ENCODE results near the gene RAMP2.
A peak's percentile ranks its signal among the peaks of the same experiment; 100 is the strongest.
"Not testable (repeated sequence)": the region's sequence is repeated elsewhere in the genome, so short reads cannot be mapped to it uniquely, and the experiment has no call there.

RAMP2 gene

DNA sequence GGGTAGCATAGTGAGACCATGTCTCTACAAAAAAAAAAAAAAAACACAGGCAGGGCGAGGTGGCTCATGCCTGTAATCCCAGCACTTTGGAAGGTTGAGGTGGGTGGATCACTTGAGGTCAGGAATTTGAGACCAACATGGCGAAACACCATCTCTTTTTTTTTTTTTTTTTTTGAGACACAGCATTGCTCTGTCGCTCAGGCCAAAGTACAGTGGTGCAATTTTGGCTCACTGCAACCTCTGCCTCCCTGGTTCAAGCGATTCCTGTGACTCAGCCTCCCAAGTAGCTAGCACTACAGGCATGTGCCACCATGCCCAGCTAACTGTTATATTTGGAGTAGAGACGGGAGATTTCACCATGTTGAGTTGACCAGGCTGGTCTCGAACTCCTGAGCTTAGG lies 5.1 kb downstream of the RAMP2 start:
- DNase-seq (ENCODE audit: low read depth, low spot score): no peak
- no peak overlapping the region for H3K4me3 ChIP-seq (ENCODE audit: low read length)

DNA sequence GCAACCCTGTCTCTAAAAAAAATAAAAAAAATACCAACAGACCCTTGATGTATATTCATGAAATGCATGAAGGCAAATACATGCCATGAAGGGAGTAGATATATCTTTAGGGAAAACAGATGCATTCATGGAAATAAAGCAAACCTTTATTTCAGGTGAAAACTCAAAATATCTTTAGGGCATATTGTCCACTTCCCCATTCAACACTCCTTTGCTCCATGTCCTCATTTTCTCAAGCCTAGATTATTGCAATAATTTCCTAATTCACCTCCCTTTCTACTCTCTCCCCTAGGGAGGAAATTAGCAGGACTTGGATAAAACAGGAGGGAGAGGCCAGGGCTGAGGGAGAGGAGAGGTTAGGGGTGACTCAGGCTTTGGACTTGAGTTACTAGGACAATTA lies 6.5 kb downstream of the RAMP2 start:
- no peak for DNase-seq (ENCODE audit: low read depth, low spot score)
- H3K4me3 ChIP-seq (ENCODE audit: low read length): no peak overlapping the region

DNA sequence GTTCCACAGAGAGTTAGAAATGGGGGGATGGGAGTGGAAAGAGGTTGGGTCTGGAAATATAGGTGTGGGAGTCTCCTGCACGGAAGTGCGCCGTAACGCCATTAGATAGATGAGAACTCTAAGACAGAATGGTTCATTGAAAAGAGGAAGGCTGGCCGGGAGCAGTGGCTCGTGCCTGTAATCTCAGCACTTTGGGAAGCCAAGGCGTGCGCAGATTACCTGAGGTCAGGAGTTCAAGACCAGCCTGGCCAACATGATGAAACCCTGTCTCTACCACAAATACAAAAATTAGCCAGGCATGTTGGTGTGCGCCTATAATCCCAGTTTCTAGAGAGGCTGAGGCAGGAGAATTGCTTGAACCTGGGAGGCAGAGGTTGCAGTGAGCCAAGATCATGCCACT lies 7.0 kb downstream of the RAMP2 start:
- H3K4me3 ChIP-seq (ENCODE audit: low read length); DNase-seq (ENCODE audit: low read depth, low spot score): not testable (repeated sequence)

DNA sequence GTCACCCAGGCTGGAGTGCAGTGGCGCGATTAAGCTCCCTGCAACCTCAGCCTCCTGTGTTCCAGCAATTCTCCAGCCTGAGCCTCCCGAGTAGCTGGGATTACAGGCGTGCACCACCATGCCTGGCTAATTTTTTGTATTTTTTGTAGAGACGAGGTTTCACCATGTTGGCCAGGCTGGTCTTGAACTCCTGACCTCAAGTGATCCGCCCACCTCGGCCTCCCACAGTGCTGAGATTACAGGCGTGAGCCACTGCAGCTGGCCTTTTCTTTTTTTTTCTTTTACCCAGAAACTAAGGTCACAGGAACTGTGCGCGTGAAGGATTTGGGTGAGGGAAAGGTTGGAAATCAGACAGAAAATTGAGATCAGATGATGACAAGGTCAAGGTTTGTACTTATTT lies 8.9 kb downstream of the RAMP2 start:
- H3K4me3 ChIP-seq (ENCODE audit: low read length); DNase-seq (ENCODE audit: low read depth, low spot score): not testable (repeated sequence)

DNA sequence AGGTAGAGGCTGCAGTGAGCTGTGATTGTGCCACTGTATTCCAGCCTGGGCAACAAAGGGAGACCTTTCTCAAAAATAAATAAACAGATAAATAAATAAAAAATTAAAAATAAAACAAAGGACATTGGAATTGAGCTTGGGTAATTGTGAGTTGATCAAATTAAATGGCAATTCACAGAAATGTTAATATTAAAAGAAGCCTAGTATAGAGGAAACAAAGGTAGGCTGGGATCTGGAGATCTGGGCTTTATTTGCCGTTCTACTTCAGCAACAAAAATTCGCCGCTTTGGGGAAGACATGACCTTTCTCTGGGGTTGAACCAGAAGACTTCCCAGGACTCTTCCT lies 11.9 kb downstream of the RAMP2 start:
- peak overlapping the region; percentile 99 for H3K4me3 ChIP-seq (ENCODE audit: low read length)
- no peak for DNase-seq (ENCODE audit: low read depth, low spot score)

DNA sequence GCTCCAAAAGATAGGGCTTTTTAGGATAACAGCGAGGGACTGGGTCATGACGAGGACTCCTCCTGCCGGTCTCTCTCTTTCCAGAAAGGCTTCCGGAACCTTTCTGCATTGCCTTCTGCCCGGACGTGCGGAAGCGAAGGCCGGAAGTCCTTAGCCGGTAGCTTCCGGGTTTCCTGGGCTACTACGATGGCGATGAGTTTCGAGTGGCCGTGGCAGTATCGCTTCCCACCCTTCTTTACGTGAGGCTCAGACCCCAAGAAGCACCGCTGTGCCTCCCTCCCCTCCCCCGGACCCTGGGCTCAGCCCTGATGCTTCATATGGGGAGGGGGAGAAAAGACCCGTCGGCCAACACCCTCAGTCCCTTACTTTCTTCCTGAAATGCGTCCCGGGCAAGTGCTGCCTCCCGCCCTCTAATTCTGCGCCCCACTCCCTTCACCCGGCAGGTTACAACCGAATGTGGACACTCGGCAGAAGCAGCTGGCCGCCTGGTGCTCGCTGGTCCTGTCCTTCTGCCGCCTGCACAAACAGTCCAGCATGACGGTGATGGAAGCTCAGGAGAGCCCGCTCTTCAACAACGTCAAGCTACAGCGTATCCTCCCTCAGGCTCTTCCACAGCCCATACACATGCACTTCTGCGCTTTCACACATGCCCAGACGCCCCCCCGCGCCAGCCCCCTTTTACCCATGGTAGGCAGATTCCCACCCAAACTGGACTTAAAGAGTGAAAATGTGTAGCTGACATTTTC lies 12.4 kb downstream of the RAMP2 start, which contains the start of gene VPS25:
Gene VPS25, plus strand, starts transcription at position 160 of the 746 bp plus-strand sequence. Its CDS starts 27 bp downstream, at position 187.
- H3K4me3 ChIP-seq (ENCODE audit: low read length): peak within 1 kb of the TSS; percentile 99
- DNase-seq (ENCODE audit: low read depth, low spot score): peak; percentile 74

DNA sequence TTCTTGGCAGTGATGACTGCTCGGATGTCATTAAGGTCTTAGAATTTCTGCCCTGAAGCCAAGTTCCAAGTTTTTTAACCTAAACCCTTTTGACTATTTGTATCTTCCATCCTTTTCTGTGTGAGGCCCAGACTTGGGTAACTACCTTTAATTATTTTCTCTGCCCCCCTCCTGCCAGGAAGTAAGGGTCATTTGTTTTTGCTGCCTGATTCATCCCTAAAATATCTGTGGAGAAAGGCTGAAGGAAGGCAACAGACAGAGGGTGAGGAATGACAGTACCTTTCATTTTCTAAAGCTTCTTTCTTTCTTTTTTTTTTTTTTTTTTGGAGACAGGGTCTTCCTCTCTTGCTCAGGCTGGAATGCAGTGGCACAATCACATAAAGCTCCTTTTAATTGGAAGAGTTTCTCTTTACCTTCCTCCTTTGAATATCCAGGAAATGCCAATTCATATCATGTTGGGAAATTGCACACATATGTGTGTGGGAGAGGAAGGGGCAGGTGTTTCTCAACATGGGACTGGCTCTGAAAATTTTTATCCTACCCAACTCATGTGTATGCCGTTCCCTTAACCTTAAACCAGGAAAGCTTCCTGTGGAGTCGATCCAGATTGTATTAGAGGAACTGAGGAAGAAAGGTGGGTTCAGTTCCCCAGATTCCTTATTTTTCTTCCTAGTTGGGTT lies 13.2 kb downstream of the RAMP2 start:
- H3K4me3 ChIP-seq (ENCODE audit: low read length): peak overlapping the region; percentile 99
- DNase-seq (ENCODE audit: low read depth, low spot score): no peak

DNA sequence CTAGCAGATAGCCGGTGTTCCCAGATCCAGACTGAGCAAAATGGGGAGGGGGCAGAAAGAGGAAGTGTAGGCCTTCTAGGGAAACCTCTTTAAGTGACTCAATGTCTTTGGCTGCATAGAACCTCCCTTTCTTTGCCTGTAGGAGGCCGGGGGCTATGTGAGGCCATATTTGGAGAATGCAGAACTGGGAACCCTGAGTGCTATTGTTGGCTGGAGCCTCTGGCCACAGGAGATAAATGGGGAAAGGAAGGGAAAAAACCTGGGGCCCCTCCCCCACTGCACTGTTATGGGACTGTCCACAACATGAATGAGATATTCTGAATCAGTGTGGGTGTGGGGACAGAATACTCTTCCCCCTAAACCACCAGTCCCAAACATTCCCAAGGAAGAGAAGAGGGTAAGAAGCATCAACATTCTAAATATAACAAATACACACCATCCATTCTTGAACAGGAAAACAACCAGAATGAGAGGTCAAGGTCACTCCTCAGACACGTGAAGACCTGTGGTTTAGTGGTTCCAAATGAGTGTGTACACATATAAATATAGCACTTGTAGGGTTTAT lies 14.6 kb downstream of the RAMP2 start:
- DNase-seq (ENCODE audit: low read depth, low spot score): no peak
- H3K4me3 ChIP-seq (ENCODE audit: low read length): no peak overlapping the region

DNA sequence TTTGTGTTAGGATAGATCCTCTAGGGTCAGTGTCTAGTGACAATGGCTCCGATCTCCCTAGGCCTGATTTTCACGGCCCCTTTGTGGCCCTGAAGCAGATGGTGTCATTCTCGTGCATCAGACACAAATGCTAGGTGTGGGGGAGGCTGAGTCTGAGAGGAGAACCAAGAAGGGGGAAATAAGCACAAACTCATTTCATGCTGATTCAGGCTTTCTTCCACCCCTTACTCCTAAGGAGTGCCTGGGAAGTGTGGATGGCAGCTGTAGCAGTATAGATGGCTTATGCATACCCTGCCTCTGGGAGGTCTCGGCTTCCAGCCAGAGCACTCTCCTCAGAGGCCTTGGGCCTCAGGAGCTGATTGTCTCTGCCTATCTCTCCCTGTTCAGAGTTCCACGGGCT lies 17.5 kb downstream of the RAMP2 start:
- DNase-seq (ENCODE audit: low read depth, low spot score): no peak
- H3K4me3 ChIP-seq (ENCODE audit: low read length): no peak overlapping the region

DNA sequence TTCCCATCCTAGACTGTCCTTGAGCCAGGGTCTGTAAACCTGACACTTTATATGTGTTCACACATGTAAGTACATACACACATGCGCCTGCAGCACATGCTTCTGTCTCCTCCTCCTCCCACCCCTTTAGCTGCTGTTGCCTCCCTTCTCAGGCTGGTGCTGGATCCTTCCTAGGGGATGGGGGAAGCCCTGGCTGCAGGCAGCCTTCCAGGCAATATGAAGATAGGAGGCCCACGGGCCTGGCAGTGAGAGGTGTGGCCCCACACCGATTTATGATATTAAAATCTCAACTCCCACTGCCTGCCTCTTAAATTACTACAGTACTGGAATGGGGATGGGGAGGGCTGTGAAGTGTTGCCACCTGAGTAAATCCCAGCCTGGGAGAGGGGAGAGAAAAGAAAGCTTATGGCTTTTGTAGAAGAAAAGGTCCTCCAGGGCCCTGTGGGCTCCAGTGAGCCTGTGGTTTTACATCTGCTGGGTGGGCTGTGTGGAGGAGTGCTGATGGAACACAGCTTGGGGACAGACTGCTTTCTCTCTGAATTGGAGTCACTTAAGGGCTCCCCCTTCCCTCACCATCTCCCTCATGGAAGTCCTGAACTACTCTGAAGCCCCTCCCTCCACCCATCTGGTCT lies 18.4 kb downstream of the RAMP2 start:
- no peak overlapping the region for H3K4me3 ChIP-seq (ENCODE audit: low read length)
- no peak for DNase-seq (ENCODE audit: low read depth, low spot score)

DNA sequence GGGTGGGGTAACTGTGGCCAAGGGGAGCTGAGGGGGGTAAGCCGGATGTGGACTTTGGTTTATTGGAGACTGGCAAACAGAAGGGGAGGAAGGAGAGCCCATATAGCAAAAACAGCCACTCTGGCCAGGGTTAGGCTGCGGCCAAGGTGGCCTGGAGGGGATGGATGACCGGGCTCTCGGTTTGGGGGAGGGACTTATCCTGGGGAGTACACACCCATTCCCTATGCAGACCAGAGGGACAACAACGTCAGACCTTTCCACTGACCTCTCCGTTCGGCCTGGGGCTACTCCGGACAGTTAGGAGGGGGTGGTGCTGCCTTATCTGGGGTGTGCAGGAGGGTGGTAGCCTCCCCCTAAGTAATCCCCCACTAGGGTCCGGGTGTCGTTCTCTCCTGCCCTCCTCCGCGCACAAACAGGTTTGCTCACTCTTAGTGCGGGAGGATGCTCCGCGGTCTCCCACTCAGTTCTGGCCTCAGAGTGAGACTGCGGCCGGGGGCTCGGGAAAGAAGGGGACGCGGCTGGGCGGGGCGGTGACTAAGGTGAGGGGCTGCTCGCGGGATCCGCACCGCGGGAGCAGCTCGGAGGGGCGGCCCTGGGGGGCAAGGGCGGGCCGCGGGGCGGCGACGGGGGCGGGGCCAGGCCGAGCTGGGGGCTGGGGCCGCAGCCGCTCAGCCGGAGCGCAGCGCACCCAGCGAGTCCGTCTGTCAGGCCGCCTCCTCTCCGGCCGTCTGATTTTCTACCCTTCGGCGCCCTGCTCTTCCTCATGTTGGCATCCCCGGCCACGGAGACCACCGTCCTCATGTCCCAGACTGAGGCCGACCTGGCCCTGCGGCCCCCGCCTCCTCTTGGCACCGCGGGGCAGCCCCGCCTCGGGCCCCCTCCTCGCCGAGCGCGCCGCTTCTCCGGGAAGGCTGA lies 19.2 kb downstream of the RAMP2 start, which contains the start of gene WNK4:
Gene WNK4, plus strand, starts transcription at position 675 of the 915 bp plus-strand sequence. Its CDS starts 89 bp downstream, at position 764.
- no peak for DNase-seq (ENCODE audit: low read depth, low spot score)
- H3K4me3 ChIP-seq (ENCODE audit: low read length): no peak within 1 kb of the TSS

DNA sequence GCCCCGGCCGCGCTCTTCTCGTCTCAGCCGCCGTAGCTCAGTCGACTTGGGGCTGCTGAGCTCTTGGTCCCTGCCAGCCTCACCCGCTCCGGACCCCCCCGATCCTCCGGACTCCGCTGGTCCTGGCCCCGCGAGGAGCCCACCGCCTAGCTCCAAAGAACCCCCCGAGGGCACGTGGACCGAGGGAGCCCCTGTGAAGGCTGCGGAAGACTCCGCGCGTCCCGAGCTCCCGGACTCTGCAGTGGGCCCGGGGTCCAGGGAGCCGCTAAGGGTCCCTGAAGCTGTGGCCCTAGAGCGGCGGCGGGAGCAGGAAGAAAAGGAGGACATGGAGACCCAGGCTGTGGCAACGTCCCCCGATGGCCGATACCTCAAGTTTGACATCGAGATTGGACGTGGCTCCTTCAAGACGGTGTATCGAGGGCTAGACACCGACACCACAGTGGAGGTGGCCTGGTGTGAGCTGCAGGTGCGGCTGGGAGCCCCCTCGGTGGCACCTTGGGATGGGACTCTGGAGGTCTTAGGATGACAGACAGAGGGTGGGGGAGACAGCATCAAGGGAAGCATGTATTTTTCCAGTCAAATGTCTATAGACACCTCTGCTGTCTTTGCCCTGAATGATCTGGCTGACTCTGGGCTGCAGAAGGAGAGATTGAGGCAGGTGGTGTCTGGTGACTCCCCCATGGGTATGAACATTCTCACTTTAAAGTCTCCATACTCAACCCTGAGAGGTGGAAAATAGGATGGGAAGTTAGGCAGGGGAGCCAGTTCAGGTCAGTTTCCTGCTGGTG lies 20.0 kb downstream of the RAMP2 start:
- H3K4me3 ChIP-seq (ENCODE audit: low read length): no peak overlapping the region

DNA sequence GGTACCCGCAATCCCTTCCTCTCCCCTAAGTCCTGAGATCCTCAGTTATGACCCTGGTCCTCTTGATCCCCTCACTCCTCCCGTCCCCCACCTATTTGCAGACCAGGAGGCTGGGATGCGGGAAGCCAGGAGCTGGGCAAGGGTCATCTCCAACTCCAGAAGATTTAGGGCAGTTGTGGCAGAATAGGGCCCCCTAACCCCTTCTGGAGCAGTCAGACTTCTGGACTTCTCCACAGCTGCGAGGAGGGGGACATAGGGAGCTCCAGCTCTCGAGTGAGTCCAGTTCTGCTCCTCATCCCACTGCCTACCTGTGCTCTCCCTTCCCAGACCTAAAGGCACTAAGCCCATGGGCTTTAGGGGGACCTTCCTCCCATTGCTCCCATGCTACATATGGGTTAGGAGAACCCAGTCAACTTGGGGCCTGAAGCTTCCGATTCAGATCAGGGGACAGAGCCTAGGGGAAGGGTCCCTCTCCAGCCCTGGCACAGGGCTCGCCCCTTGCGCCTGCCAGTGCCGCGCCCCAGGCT lies 20.7 kb downstream of the RAMP2 start:
- DNase-seq (ENCODE audit: low read depth, low spot score): no peak
- no peak overlapping the region for H3K4me3 ChIP-seq (ENCODE audit: low read length)

More for the DNA sequence above, 20.0 kb downstream of the RAMP2 start:
- DNase-seq (ENCODE audit: low read depth, low spot score): no peak

DNA sequence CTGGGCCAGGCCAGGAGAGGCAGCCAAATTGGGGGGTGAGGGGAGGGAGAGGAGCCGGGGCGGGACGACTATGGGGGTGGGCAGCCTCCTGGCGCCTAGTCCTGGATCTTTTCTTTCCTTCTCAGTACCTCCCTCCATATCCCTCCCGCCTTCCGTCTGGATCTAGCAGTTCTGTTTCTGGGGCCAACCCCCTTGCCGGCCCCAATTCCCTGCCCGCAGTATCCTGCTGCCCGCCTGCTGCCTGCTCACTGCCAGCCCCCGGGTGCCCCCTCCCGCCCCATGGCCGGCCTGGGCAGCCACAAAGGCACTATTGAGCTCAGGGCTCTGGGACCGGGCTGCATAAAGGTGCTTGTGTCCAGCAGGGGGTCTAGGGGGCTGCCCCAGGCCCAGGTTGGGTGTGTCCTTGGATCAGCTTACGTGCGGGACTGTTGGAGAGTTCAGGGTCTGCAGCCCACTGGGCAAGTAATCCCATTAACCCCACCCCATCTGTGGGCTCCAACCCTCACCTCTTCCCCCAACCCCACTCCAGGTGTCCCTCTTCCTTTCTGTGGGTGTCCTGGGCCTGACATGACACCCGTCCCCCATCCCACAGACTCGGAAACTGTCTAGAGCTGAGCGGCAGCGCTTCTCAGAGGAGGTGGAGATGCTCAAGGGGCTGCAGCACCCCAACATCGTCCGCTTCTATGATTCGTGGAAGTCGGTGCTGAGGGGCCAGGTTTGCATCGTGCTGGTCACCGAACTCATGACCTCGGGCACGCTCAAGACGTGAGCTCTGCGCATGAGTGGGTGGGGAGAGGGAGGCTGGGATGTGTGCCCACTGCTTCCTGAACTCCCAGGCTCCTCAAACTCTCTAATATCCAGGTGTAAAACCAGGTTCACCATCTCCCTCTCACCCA lies 21.4 kb downstream of the RAMP2 start:
- no peak for DNase-seq (ENCODE audit: low read depth, low spot score)
- no peak overlapping the region for H3K4me3 ChIP-seq (ENCODE audit: low read length)

DNA sequence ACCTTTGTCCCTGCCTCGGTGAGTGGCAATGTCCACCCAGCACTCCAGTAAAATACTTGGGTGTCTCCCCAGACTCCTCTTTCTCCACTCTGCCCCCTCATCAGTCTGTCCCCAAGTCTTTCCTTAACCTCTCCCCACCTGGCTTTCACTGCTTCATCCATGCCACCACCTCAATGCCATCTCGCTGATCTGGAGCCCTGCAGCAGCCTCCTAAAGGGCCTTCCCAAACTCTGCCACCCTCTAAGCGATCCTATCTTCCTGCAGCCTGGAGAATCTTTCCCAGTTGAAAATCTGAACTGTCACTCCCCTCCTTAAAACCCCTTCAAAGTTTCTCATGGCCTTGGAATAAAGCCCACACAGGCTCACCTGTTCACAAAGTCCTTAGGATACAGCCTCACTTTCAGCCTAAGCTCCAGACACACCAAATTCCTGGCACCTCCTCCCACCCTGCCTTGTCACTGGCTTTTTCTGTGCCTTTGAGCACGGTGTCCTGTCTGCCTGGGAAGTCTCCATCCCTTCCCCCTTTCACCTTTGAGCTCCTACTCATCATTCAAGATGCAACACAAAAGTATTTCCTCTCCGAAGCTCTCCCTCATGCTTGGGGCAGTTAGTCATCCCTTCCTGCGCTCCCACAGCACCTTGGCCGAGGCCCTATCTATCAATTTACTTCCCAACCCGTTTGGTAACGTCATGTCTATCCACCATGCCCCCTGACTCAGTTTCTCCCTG lies 22.2 kb downstream of the RAMP2 start:
- H3K4me3 ChIP-seq (ENCODE audit: low read length): no peak overlapping the region

DNA sequence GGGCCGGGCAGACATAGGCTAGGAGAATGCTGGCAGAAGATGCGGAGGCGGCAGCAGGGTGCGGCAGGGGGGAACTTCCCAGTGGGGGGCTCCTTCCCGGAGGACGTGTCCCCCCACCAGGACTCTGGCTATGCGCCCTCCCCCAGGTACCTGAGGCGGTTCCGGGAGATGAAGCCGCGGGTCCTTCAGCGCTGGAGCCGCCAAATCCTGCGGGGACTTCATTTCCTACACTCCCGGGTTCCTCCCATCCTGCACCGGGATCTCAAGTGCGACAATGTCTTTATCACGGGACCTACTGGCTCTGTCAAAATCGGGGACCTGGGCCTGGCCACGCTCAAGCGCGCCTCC lies 22.7 kb downstream of the RAMP2 start:
- no peak overlapping the region for H3K4me3 ChIP-seq (ENCODE audit: low read length)
- DNase-seq (ENCODE audit: low read depth, low spot score): no peak

More for the DNA sequence above, 22.2 kb downstream of the RAMP2 start:
- DNase-seq (ENCODE audit: low read depth, low spot score): no peak
